ENCODE measurements around the gene PXMP2. TPM values are rescaled to one million over a fixed set of nuclear protein-coding genes. Genes with fewer than 3 reads are reported as not detected.

The PXMP2 gene
- total and polyA plus RNA-seq, 9 donors, result 17.7 to 28.9 (median 23.2) TPM

DNA sequence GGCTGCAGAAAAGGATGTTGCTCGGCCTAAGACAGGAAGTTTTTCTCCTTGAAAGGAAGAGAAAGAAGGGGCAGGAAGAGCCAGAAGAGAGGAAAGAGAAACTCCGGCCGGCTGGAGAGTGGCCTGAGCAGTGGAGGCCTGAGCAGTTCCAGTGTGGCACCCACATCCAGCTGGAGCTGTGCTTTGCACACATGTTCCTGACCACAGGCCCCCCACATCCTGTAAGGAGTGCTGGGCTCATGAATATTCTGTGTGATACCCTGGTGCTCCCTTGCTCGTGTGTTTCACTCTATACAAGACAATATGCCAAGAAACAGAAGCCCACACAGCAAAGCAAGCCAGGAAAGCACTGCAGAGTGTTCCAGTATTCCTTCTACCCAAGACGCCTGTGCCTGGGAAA, 27.3 kb upstream of the PXMP2 start:
- WGBS (ENCODE audit: insufficient coverage), result 80% methylated on average over 2 of the region's 5 CpGs
- Histone ChIP-seq H3K36me3 (ENCODE audit: control insufficient read depth, insufficient read depth, low read length) (peaks cover 84% of the 10 kb centered on the region), H3K9me3 (replicated peaks; ENCODE audit: control insufficient read depth, low read depth, low read length) (no peaks in the 10 kb centered on the region), H3K4me1 (ENCODE audit: control insufficient read depth, insufficient read depth, low read length) (no peaks in the 10 kb centered on the region), H3K4me3 (ENCODE audit: low read length) (no peak overlapping the region), H3K27ac (ENCODE audit: low read length) (no peak overlapping the region), H3K27me3 (ENCODE audit: control insufficient read depth, insufficient read depth, low read length) (no peaks in the 10 kb centered on the region)
- DNase-seq, result peak; percentile 25

DNA sequence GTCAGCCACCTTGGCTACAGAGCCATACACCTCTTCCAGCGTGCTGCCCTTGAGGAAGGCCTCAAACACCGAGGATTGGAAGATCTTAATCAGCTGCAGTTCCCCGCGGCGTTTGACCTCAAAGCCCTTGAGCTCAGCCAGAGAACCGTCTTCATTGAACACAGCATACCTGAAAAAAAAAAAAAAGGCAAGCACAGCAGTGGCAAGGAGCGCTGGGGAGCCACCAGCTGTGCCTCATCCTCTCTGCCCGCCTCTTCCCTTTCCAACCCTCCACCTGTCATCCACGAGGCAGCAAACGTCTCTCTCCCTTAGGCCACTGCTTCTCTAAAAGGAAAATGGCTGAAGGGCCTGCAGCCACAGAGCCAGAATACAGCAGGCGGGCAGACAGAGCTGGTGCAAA, 26.4 kb upstream of the PXMP2 start:
- Histone ChIP-seq H3K4me3 (ENCODE audit: low read length) (no peak overlapping the region), H3K27ac (ENCODE audit: low read length) (no peak overlapping the region), H3K27me3 (ENCODE audit: control insufficient read depth, insufficient read depth, low read length) (no peaks in the 10 kb centered on the region), H3K4me1 (ENCODE audit: control insufficient read depth, insufficient read depth, low read length) (no peaks in the 10 kb centered on the region), H3K9me3 (replicated peaks; ENCODE audit: control insufficient read depth, low read depth, low read length) (no peaks in the 10 kb centered on the region), H3K36me3 (ENCODE audit: control insufficient read depth, insufficient read depth, low read length) (peaks cover 90% of the 10 kb centered on the region)
- DNase-seq, result no peak
- 84% methylated on average over 10 of the region's 11 CpGs for WGBS (ENCODE audit: insufficient coverage)

DNA sequence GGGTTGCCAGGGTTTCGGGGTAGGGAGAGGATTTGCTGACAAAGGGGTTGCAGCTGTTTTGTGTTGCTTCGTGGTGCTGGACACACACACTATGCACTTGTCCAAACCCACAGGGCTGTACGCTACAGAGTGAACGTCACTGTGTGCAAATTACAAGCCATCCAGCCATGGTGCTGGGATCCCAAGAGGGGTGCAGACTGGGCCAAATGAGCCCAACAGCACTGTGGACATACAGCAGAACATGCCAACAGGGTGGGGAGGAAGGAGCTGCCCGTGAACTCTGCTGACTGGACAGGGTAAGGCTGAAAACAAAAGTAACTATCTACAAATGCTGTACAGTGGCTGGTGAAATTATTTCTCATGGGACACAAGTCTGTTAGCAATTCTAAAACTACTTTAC, 25.4 kb upstream of the PXMP2 start:
- H3K36me3 ChIP-seq (ENCODE audit: control insufficient read depth, insufficient read depth, low read length), result peaks cover 93% of the 10 kb centered on the region
- H3K27ac ChIP-seq (ENCODE audit: low read length), result peak overlapping the region; percentile 42
- no peaks in the 10 kb centered on the region for H3K27me3 ChIP-seq (ENCODE audit: control insufficient read depth, insufficient read depth, low read length)
- no peaks in the 10 kb centered on the region for H3K4me1 ChIP-seq (ENCODE audit: control insufficient read depth, insufficient read depth, low read length)
- WGBS (ENCODE audit: insufficient coverage), result no CpG with 5 or more reads among the region's 5 CpGs
- DNase-seq, result no peak
- no peak overlapping the region for H3K4me3 ChIP-seq (ENCODE audit: low read length)
- H3K9me3 ChIP-seq (replicated peaks; ENCODE audit: control insufficient read depth, low read depth, low read length), result no peaks in the 10 kb centered on the region

DNA sequence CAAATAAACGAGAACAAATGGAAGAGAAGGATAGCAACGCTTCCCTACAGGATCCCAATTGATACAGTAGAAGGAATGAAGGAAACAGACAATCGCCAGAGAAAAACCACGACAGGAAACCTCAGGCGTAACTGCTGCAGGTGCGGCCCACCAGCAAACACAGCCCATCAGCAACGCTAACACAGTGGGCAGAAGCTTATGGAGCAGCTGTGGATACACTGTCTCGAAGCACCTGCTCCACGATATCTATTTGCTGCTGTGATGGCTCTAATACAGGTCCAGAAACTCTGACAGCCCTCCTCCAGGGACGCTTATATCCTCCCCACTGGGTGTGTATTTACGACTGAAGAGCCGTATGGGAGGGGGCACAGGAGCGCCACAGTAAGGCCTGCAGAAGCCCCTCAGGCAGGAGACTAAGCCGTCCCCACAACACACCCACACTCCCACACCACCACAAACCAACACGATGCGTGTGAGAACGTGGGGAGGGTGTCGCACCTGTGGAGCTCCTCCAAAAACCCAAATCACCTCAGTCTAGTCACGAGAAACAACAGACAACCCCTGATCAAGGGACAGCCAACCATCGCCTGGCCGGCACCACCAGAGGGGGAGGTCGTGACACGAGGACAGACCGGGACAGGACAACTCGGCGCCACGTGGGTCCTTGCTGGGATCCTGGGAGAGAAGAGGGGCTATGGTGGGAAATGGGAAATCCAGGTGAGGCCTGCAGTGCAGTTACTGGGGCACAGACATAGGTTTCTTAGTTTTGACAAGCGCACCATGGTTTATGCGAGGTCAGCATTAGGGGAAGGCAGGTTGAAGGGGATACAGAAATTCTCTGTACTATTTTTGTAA, 24.3 kb upstream of the PXMP2 start:
- Histone ChIP-seq H3K27me3 (ENCODE audit: control insufficient read depth, insufficient read depth, low read length) (no peaks in the 10 kb centered on the region), H3K4me1 (ENCODE audit: control insufficient read depth, insufficient read depth, low read length) (no peaks in the 10 kb centered on the region), H3K4me3 (ENCODE audit: low read length) (no peak overlapping the region), H3K27ac (ENCODE audit: low read length) (no peak overlapping the region), H3K9me3 (replicated peaks; ENCODE audit: control insufficient read depth, low read depth, low read length) (no peaks in the 10 kb centered on the region), H3K36me3 (ENCODE audit: control insufficient read depth, insufficient read depth, low read length) (peaks cover 93% of the 10 kb centered on the region)
- 88% methylated on average over 21 of the region's 29 CpGs for WGBS (ENCODE audit: insufficient coverage)
- no peak for DNase-seq

DNA sequence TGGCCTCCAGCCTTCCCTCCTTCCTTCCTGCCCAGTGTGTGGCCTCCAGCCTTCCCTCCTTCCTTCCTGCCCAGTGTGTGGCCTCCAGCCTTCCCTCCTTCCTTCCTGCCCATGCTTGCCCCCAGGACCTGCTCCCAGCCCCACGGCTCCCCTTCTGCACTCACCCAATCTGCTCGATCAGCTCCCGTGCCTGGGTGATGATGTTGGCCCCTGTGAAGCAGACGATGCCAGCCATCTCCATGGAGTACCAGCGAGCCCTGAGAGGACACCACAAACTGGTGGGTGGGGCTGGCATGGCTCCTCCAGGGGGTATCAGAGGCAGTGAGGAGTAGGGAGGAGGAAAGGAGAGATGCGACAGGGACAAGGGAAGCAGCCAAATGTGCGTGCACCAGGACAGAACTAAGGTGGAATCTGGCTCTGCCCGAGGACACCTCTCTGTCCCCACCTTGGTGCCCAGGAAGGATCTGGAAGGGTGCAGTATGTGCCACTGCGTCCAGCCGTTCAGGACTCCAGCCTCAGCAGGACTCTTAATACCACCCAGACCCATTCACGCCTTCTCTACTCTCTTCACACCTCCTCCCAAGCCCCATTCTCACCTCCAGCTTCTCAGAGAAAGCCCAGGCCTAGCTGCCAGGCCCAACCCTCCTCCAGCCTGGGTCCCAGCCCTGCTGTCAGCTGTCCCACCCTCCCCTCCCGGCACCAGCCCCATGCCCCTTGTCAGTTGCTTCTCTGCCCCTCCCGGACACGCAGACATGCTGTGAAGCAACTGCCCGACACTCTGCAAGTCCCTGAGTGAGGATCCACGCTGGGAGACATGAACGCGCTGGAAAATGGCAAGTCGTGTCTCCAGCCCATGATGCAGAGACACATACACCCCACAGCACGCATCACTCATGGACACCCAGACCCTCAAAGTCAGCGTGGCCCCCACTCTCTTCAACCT, 22.9 kb upstream of the PXMP2 start:
- no peak for DNase-seq
- Histone ChIP-seq H3K27me3 (ENCODE audit: control insufficient read depth, insufficient read depth, low read length) (no peaks in the 10 kb centered on the region), H3K4me3 (ENCODE audit: low read length) (no peak overlapping the region), H3K9me3 (replicated peaks; ENCODE audit: control insufficient read depth, low read depth, low read length) (no peaks in the 10 kb centered on the region), H3K4me1 (ENCODE audit: control insufficient read depth, insufficient read depth, low read length) (no peaks in the 10 kb centered on the region), H3K27ac (ENCODE audit: low read length) (no peak overlapping the region), H3K36me3 (ENCODE audit: control insufficient read depth, insufficient read depth, low read length) (peaks cover 88% of the 10 kb centered on the region)
- WGBS (ENCODE audit: insufficient coverage), result 90% methylated on average over 21 of the region's 21 CpGs

DNA sequence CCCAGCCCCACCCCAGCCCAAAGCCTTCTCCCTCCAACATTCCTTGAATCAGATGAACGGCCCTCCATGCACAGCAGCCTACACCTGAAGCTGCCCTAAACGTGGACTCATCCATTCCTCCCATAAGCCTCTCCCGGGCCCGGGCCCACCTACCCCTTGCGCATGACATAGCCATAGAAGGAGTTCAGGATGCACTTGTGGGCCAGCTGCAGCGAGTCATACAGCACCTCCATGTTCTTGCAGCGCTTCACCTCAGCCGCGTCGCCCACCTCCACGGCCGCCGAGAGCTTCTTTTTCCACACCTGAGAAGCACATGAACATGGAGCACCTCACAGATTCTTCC, 22.3 kb upstream of the PXMP2 start:
- Histone ChIP-seq H3K4me1 (ENCODE audit: control insufficient read depth, insufficient read depth, low read length) (no peaks in the 10 kb centered on the region), H3K27ac (ENCODE audit: low read length) (no peak overlapping the region), H3K9me3 (replicated peaks; ENCODE audit: control insufficient read depth, low read depth, low read length) (no peaks in the 10 kb centered on the region), H3K27me3 (ENCODE audit: control insufficient read depth, insufficient read depth, low read length) (no peaks in the 10 kb centered on the region), H3K36me3 (ENCODE audit: control insufficient read depth, insufficient read depth, low read length) (peaks cover 85% of the 10 kb centered on the region), H3K4me3 (ENCODE audit: low read length) (no peak overlapping the region)
- DNase-seq, result no peak
- WGBS (ENCODE audit: insufficient coverage), result 96% methylated on average over 13 of the region's 13 CpGs

DNA sequence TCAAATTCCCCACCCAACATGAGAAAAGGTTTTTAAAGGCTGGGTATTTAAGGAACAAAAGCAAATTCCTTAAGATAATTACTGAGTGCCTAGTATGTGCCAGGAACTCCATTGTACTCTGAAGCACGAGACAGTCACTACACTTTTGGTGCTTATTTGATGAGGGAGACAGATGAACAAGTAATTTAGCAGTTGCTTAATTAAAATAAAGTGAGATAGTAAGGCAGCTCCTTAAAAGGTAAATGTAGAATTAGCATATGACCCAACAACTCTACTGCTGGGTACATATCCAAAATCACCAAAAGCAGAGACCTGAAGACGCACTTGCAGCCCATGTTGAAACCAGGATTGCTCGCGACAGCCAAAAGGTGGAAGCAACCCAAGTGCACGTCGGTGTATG, 21.6 kb upstream of the PXMP2 start:
- 84% methylated on average over 3 of the region's 6 CpGs for WGBS (ENCODE audit: insufficient coverage)
- Histone ChIP-seq H3K4me1 (ENCODE audit: control insufficient read depth, insufficient read depth, low read length) (no peaks in the 10 kb centered on the region), H3K36me3 (ENCODE audit: control insufficient read depth, insufficient read depth, low read length) (peaks cover 82% of the 10 kb centered on the region)

DNA sequence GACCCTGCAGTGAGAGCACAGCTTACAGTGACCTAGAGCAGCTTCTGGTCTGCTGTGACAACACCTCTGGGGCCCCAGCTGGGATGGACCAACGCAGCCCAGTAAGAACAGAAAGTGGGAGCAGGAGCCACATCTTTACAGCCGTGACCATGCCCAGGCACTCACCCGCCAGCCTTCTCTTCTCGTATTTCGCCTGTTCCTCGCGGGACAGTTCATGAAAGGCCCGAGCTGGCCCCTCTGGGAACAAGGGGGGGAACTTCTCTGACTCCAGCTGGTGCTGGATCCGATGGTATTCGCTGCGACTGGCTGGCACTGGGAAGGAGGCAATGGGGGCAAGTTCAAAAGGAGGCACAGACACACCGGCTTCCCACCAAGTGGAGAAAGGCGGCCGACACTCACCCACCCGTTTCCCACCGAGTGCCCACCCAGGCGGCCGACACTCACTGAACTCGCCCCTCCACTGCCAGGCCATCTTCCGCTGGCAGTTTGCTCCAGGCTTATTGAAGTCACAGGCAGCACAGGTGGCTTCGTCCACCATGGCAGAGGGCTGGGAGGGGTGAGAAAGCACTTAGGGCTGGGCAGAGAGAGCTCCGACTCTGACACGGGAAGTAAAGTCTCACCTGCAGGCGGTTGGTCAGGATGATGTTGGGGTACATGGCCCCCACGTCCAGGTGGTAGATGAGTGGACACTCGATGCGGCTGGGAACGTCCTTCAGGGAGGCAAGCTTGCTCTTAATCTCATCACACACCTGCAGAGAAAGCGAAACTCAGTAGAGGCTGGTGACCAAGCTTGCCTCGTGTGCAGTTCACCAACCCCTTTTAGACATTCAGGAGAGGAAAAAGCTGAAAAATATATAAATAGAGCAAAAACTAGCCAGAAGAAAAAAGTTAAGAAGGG, 18.9 kb upstream of the PXMP2 start:
- no peak overlapping the region for H3K4me3 ChIP-seq (ENCODE audit: low read length)
- peaks cover 76% of the 10 kb centered on the region for H3K36me3 ChIP-seq (ENCODE audit: control insufficient read depth, insufficient read depth, low read length)
- DNase-seq, result no peak
- no peak overlapping the region for H3K27ac ChIP-seq (ENCODE audit: low read length)
- no peaks in the 10 kb centered on the region for H3K27me3 ChIP-seq (ENCODE audit: control insufficient read depth, insufficient read depth, low read length)
- 89% methylated on average over 22 of the region's 30 CpGs for WGBS (ENCODE audit: insufficient coverage)
- H3K9me3 ChIP-seq (replicated peaks; ENCODE audit: control insufficient read depth, low read depth, low read length), result no peaks in the 10 kb centered on the region
- no peaks in the 10 kb centered on the region for H3K4me1 ChIP-seq (ENCODE audit: control insufficient read depth, insufficient read depth, low read length)

More for the DNA sequence above, 21.6 kb upstream of the PXMP2 start:
- no peaks in the 10 kb centered on the region for H3K27me3 ChIP-seq (ENCODE audit: control insufficient read depth, insufficient read depth, low read length)
- H3K4me3 ChIP-seq (ENCODE audit: low read length), result no peak overlapping the region
- no peak for DNase-seq
- no peak overlapping the region for H3K27ac ChIP-seq (ENCODE audit: low read length)
- no peaks in the 10 kb centered on the region for H3K9me3 ChIP-seq (replicated peaks; ENCODE audit: control insufficient read depth, low read depth, low read length)

DNA sequence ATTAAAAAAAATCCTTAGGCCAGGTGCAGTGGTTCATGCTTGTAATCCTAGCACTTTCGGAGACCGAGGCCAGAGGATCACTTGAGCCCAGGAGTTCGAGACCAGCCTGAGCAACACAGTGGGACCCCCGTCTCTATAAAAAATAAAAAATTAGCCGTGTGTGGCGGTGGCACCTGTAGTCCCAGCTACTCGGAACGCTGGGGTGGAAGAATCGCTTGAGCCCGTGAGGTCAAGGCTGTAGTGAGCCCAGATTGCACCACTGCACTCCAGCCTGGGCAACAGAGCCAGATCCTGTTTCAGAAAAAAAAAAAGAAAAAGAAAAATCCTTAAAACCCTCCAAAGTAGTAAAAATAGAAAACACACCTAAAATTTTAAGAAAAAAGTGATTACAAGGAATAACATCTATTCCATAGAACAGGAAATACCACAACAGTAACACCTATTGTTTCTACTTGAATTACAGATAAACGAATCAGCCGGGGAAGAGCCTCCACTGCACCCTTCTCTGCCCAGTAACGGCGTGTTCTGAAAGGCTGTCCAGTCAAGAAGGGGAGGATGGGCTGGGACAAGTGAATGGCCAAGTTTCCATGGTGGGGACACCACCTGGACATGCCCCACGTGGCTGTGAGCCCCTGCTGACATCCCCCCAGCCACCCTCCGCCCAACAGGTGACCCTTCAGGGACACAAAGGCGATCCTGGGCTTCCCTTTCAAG, 18.1 kb upstream of the PXMP2 start:
- no peak for DNase-seq
- no peaks in the 10 kb centered on the region for H3K9me3 ChIP-seq (replicated peaks; ENCODE audit: control insufficient read depth, low read depth, low read length)
- H3K4me3 ChIP-seq (ENCODE audit: low read length), result no peak overlapping the region
- H3K27me3 ChIP-seq (ENCODE audit: control insufficient read depth, insufficient read depth, low read length), result no peaks in the 10 kb centered on the region
- 94% methylated on average over 15 of the region's 17 CpGs for WGBS (ENCODE audit: insufficient coverage)
- H3K4me1 ChIP-seq (ENCODE audit: control insufficient read depth, insufficient read depth, low read length), result no peaks in the 10 kb centered on the region
- H3K27ac ChIP-seq (ENCODE audit: low read length), result no peak overlapping the region
- H3K36me3 ChIP-seq (ENCODE audit: control insufficient read depth, insufficient read depth, low read length), result peaks cover 76% of the 10 kb centered on the region

Measured in muscle of leg (tissue), 11 donors.